ENCODE results near the gene NCOA7. TPM values are rescaled to one million over a fixed set of nuclear protein-coding genes. Genes with fewer than 3 reads are reported as not detected.

NCOA7 gene
- total and polyA plus RNA-seq, 8 donors, result 1.2 to 131 (median 21.8) TPM

DNA sequence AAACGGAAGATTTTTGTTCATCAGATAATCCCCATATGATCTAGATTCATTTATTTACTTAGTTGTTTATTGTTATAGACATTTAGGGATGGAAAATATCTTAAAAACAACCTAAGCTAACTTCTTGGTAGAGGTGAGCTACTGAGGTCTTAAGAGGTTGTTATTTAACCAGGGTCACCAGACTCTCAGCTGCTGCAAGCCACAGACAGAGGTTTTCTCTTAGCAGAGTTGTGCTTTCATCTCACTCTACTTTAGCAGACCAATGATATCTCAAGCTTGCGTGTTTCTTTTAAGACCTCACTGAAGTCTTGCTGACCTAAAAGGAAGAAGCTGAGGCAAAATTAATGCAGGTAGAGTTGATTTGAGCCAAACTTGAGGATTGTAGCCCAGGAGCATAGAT is 43.6 kb downstream of the NCOA7 start:
- Histone ChIP-seq H3K27ac (peak overlapping the region in 3 of 5 donors; percentile 52 to 76 (median 53)), H3K9me3 (no peaks in the 10 kb centered on the region), H3K4me1 (peaks cover 8 to 55% (median 25%) of the 10 kb centered on the region in 4 donors), H3K27me3 (no peaks in the 10 kb centered on the region), H3K4me3 (no peak overlapping the region), H3K36me3 (no peaks in the 10 kb centered on the region)
- DNase-seq, result no peak
- intact Hi-C loops (cut with DNase I; ENCODE audit: low total_unique reads), result no loop called here
- TF ChIP-seq POLR2A (IDR thresholded peaks at IDR 0.05) (no peak), EP300 (IDR thresholded peaks at IDR 0.05) (no peak), POLR2AphosphoS5 (IDR thresholded peaks at IDR 0.05) (no peak)
- TF ChIP-seq, protein P1, sequence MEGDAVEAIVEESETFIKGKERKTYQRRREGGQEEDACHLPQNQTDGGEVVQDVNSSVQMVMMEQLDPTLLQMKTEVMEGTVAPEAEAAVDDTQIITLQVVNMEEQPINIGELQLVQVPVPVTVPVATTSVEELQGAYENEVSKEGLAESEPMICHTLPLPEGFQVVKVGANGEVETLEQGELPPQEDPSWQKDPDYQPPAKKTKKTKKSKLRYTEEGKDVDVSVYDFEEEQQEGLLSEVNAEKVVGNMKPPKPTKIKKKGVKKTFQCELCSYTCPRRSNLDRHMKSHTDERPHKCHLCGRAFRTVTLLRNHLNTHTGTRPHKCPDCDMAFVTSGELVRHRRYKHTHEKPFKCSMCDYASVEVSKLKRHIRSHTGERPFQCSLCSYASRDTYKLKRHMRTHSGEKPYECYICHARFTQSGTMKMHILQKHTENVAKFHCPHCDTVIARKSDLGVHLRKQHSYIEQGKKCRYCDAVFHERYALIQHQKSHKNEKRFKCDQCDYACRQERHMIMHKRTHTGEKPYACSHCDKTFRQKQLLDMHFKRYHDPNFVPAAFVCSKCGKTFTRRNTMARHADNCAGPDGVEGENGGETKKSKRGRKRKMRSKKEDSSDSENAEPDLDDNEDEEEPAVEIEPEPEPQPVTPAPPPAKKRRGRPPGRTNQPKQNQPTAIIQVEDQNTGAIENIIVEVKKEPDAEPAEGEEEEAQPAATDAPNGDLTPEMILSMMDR (IDR thresholded peaks at IDR 0.05), result no peak
- 43 to 68% (median 55%) methylated on average over 2 of the region's 2 CpGs for WGBS, 5 donors

DNA sequence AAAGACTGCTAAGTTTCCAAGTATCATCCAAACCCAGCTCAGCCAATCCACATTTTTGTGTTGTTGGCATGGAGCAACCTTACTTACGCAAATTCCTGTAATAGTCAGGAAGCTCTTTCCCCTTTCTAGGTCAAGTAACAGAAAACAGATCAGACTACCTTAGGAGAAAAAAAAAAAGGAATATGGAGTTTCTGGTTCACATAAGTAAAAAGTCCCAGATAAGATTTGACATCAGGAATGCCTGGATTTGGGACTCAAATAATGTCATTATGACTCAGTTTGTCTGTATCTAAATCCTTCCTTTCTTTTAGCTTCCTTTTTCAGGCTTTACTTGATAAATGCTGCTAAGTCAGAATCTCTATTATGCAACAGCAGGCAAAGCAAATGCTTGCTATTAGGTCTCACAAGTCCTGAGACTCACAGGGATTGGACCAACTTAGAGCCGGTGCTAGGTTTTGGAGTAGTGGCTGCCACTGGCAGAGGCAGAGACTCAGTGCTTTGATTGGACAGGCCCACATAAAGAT is 44.5 kb downstream of the NCOA7 start:
- 58 to 79% (median 68%) methylated on average over 2 of the region's 2 CpGs for WGBS, 5 donors
- intact Hi-C loops (cut with DNase I; ENCODE audit: low total_unique reads), result no loop called here
- Histone ChIP-seq H3K4me3 (no peak overlapping the region), H3K36me3 (no peaks in the 10 kb centered on the region), H3K9me3 (no peaks in the 10 kb centered on the region), H3K27me3 (no peaks in the 10 kb centered on the region), H3K4me1 (peaks cover 8 to 59% (median 25%) of the 10 kb centered on the region in 4 donors), H3K27ac (peak overlapping the region in 3 of 5 donors; percentile 52 to 76 (median 53))
- TF ChIP-seq EP300 (IDR thresholded peaks at IDR 0.05), result no peak
- TF ChIP-seq POLR2AphosphoS5 (IDR thresholded peaks at IDR 0.05), result no peak
- TF ChIP-seq, protein P1 (IDR thresholded peaks at IDR 0.05), result no peak
- TF ChIP-seq POLR2A (IDR thresholded peaks at IDR 0.05), result no peak
- no peak for DNase-seq

DNA sequence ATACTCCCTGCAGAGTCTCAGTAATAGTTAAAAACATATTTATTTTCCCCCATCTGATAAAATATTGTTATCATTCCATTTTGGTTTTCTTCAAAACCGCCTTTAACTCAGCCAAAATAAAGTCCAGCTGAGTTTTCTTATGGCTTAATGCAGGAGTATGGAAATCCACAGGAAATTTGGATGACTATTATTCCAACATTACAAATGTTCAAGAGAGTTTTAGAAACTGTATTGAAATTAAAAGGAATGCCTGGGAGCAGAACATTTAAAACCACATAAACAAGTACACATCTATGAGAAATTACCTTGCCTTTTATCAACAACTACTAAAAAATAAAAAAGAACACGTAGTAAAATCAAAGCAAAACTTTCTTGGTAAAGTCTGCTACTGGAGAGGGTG is 45.7 kb downstream of the NCOA7 start:
- no peak for DNase-seq
- no peak overlapping the region for H3K4me3 ChIP-seq
- no peaks in the 10 kb centered on the region for H3K36me3 ChIP-seq
- no peaks in the 10 kb centered on the region for H3K27me3 ChIP-seq
- TF ChIP-seq, protein P1 (IDR thresholded peaks at IDR 0.05), result no peak
- TF ChIP-seq POLR2AphosphoS5 (IDR thresholded peaks at IDR 0.05), result no peak
- TF ChIP-seq POLR2A (IDR thresholded peaks at IDR 0.05), result no peak
- TF ChIP-seq EP300 (IDR thresholded peaks at IDR 0.05), result no peak
- peak overlapping the region in 1 of 5 donors; percentile 76 for H3K27ac ChIP-seq
- H3K4me1 ChIP-seq, result peaks cover 8 to 57% (median 24%) of the 10 kb centered on the region in 4 donors
- intact Hi-C loops (cut with DNase I; ENCODE audit: low total_unique reads), result no loop called here
- 47 to 71% (median 64%) methylated on average over 2 of the region's 2 CpGs for WGBS, 5 donors
- no peaks in the 10 kb centered on the region for H3K9me3 ChIP-seq

DNA sequence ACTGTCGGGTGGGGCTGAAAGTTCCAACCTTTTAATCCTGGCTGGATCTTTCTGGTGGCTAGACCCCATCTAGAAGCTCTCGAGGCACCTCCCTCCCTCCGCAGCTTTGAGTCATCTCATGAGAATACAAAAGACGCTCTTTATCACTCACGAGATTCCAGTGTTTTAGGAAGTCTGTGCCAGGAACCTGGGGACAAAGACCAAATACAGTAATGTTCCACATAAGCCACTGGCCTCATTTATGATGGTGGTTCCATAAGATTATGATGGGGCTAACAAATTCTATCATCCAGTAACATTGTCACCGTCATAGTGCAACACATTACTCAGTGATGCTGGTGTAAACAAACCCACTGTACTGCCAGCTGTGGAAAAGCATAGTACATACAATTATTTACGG is 48.7 kb downstream of the NCOA7 start:
- peak overlapping the region in 4 of 5 donors; percentile 1 to 36 (median 14) for H3K27ac ChIP-seq
- no peak for TF ChIP-seq EP300 (IDR thresholded peaks at IDR 0.05)
- TF ChIP-seq POLR2A (IDR thresholded peaks at IDR 0.05), result no peak
- TF ChIP-seq, protein P1 (IDR thresholded peaks at IDR 0.05), result no peak
- TF ChIP-seq POLR2AphosphoS5 (IDR thresholded peaks at IDR 0.05), result no peak
- intact Hi-C loops (cut with DNase I; ENCODE audit: low total_unique reads), result no loop called here
- H3K9me3 ChIP-seq, result no peaks in the 10 kb centered on the region
- no peak for DNase-seq
- 38 to 58% (median 46%) methylated on average over 7 of the region's 7 CpGs for WGBS, 5 donors
- H3K4me3 ChIP-seq, result no peak overlapping the region
- H3K27me3 ChIP-seq, result no peaks in the 10 kb centered on the region
- H3K36me3 ChIP-seq, result no peaks in the 10 kb centered on the region
- H3K4me1 ChIP-seq, result peaks cover 4 to 57% (median 18%) of the 10 kb centered on the region in 4 donors

All from stomach (tissue), 9 donors.